ENCODE data around the gene RRAD. TPM values are rescaled to one million over a fixed set of nuclear protein-coding genes. Genes with fewer than 3 reads are reported as not detected.
A peak's percentile ranks its signal among the peaks of the same experiment; 100 is the strongest.
"Not testable (repeated sequence)": the region's sequence is repeated elsewhere in the genome, so short reads cannot be mapped to it uniquely, and the experiment has no call there.

RRAD gene
- total RNA-seq (0.85 TPM), polyA plus RNA-seq (13.3 TPM)
- long read RNA-seq, donor 1, result 0 reads
- long read RNA-seq, donor 2, result 0 reads
- long read RNA-seq, donor 3, partial matches to known transcripts, result 0 of 1 reads
- long read RNA-seq, donor 3, other reads (novel, unspliced or antisense), result 0 of 1 reads
- long read RNA-seq, donor 4, result 0 reads
- long read RNA-seq, donor 5, partial matches to known transcripts, result 0 of 1 reads
- long read RNA-seq, donor 5, other reads (novel, unspliced or antisense), result 0 of 1 reads
- long read RNA-seq, donor 6, result 0 reads
- long read RNA-seq, donor 7, result 0 reads
- long read RNA-seq, donor 8, result 0 reads
- long read RNA-seq, donor 9, result 0 reads
- long read RNA-seq, donor 10, partial matches to known transcripts, result 0 of 1 reads
- long read RNA-seq, donor 10, other reads (novel, unspliced or antisense), result 0 of 1 reads

- Histone ChIP-seq H3K27ac (ENCODE audit: low read depth in 1 of 2, low read length in 1 of 2) (no peak within 1 kb of the TSS), H3K4me3 (ENCODE audit: low read length in 2 of 2) (peak within 1 kb of the TSS in 1 of 2 donors; percentile 10), H3K27me3 (ENCODE audit: control insufficient read depth in 2 of 2, insufficient read depth in 1 of 2, low read length in 1 of 2) (peaks cover 47 to 76% of the 10 kb centered on the region in 2 donors), H3K4me1 (ENCODE audit: control insufficient read depth in 2 of 2, insufficient read depth in 2 of 2, low read length in 2 of 2) (peaks cover 4 to 5% of the 10 kb centered on the region in 2 donors), H3K36me3 (ENCODE audit: control insufficient read depth in 2 of 2, insufficient read depth in 2 of 2, low read length in 1 of 2) (peaks cover 0 to under 1% of the 10 kb centered on the region in 2 donors), H3K9me3 (ENCODE audit: control insufficient read depth in 2 of 2, insufficient read depth in 1 of 2, low read length in 1 of 2) (peaks cover 0 to 1% of the 10 kb centered on the region in 2 donors)
- no peak for DNase-seq (ENCODE audit: low read depth in 6 of 9, low spot score in 9 of 9)
- 14% methylated on average over 42 of the region's 42 CpGs for WGBS
Observed at GRCh38 chr16:66925322-66925840, at the start of gene RRAD. Gene RRAD (minus strand): TSS chr16:66925535. CDS start chr16:66925179, 356 bp downstream.

GRCh38 chr16:66974932-66975246, 49.6 kb upstream of the RRAD start:
- peaks cover 0 to 37% of the 10 kb centered on the region in 2 donors for H3K27me3 ChIP-seq (ENCODE audit: control insufficient read depth in 2 of 2, insufficient read depth in 1 of 2, low read length in 1 of 2)
- not testable (repeated sequence) for H3K9me3 ChIP-seq (ENCODE audit: control insufficient read depth in 2 of 2, insufficient read depth in 1 of 2, low read length in 1 of 2); H3K4me1 ChIP-seq (ENCODE audit: control insufficient read depth in 2 of 2, insufficient read depth in 2 of 2, low read length in 2 of 2); H3K4me3 ChIP-seq (ENCODE audit: low read length in 2 of 2); H3K27ac ChIP-seq (ENCODE audit: low read depth in 1 of 2, low read length in 1 of 2); H3K36me3 ChIP-seq (ENCODE audit: control insufficient read depth in 2 of 2, insufficient read depth in 2 of 2, low read length in 1 of 2)
- DNase-seq (ENCODE audit: low read depth in 6 of 9, low spot score in 9 of 9), result peak in 1 of 9 donors; percentile 27
- WGBS, result 52% methylated on average over 11 of the region's 11 CpGs

GRCh38 chr16:66974156-66974931, 49.0 kb upstream of the RRAD start:
- not testable (repeated sequence) for DNase-seq (ENCODE audit: low read depth in 6 of 9, low spot score in 9 of 9); H3K36me3 ChIP-seq (ENCODE audit: control insufficient read depth in 2 of 2, insufficient read depth in 2 of 2, low read length in 1 of 2); H3K9me3 ChIP-seq (ENCODE audit: control insufficient read depth in 2 of 2, insufficient read depth in 1 of 2, low read length in 1 of 2); H3K27ac ChIP-seq (ENCODE audit: low read depth in 1 of 2, low read length in 1 of 2); H3K4me3 ChIP-seq (ENCODE audit: low read length in 2 of 2); H3K4me1 ChIP-seq (ENCODE audit: control insufficient read depth in 2 of 2, insufficient read depth in 2 of 2, low read length in 2 of 2)
- WGBS, result 96% methylated on average over 32 of the region's 32 CpGs
- H3K27me3 ChIP-seq (ENCODE audit: control insufficient read depth in 2 of 2, insufficient read depth in 1 of 2, low read length in 1 of 2), result peaks cover 0 to 33% of the 10 kb centered on the region in 2 donors

- H3K27me3 ChIP-seq (ENCODE audit: control insufficient read depth in 2 of 2, insufficient read depth in 1 of 2, low read length in 1 of 2), result peaks cover 0 to 29% of the 10 kb centered on the region in 2 donors
- DNase-seq (ENCODE audit: low read depth in 6 of 9, low spot score in 9 of 9), result no peak
- no peaks in the 10 kb centered on the region for H3K9me3 ChIP-seq (ENCODE audit: control insufficient read depth in 2 of 2, insufficient read depth in 1 of 2, low read length in 1 of 2)
- no peak overlapping the region for H3K4me3 ChIP-seq (ENCODE audit: low read length in 2 of 2)
- WGBS, result 96% methylated on average over 6 of the region's 6 CpGs
- H3K4me1 ChIP-seq (ENCODE audit: control insufficient read depth in 2 of 2, insufficient read depth in 2 of 2, low read length in 2 of 2), result no peaks in the 10 kb centered on the region
- H3K27ac ChIP-seq (ENCODE audit: low read depth in 1 of 2, low read length in 1 of 2), result no peak overlapping the region
- H3K36me3 ChIP-seq (ENCODE audit: control insufficient read depth in 2 of 2, insufficient read depth in 2 of 2, low read length in 1 of 2), result no peaks in the 10 kb centered on the region
Observed at GRCh38 chr16:66973716-66974115, 48.4 kb upstream of the RRAD start.

GRCh38 chr16:66972983-66973382, 47.6 kb upstream of the RRAD start:
- 93% methylated on average over 9 of the region's 9 CpGs for WGBS
- Histone ChIP-seq H3K27ac (ENCODE audit: low read depth in 1 of 2, low read length in 1 of 2) (no peak overlapping the region), H3K4me3 (ENCODE audit: low read length in 2 of 2) (no peak overlapping the region), H3K4me1 (ENCODE audit: control insufficient read depth in 2 of 2, insufficient read depth in 2 of 2, low read length in 2 of 2) (no peaks in the 10 kb centered on the region), H3K27me3 (ENCODE audit: control insufficient read depth in 2 of 2, insufficient read depth in 1 of 2, low read length in 1 of 2) (peaks cover 0 to 29% of the 10 kb centered on the region in 2 donors), H3K36me3 (ENCODE audit: control insufficient read depth in 2 of 2, insufficient read depth in 2 of 2, low read length in 1 of 2) (no peaks in the 10 kb centered on the region), H3K9me3 (ENCODE audit: control insufficient read depth in 2 of 2, insufficient read depth in 1 of 2, low read length in 1 of 2) (no peaks in the 10 kb centered on the region)
- no peak for DNase-seq (ENCODE audit: low read depth in 6 of 9, low spot score in 9 of 9)

- no peaks in the 10 kb centered on the region for H3K4me1 ChIP-seq (ENCODE audit: control insufficient read depth in 2 of 2, insufficient read depth in 2 of 2, low read length in 2 of 2)
- no peak overlapping the region for H3K4me3 ChIP-seq (ENCODE audit: low read length in 2 of 2)
- whole genome bisulfite sequencing, result 89% methylated on average over 10 of the region's 10 CpGs
- H3K27me3 ChIP-seq (ENCODE audit: control insufficient read depth in 2 of 2, insufficient read depth in 1 of 2, low read length in 1 of 2), result peaks cover 0 to 21% of the 10 kb centered on the region in 2 donors
- no peaks in the 10 kb centered on the region for H3K9me3 ChIP-seq (ENCODE audit: control insufficient read depth in 2 of 2, insufficient read depth in 1 of 2, low read length in 1 of 2)
- DNase-seq (ENCODE audit: low read depth in 6 of 9, low spot score in 9 of 9), result no peak
- no peak overlapping the region for H3K27ac ChIP-seq (ENCODE audit: low read depth in 1 of 2, low read length in 1 of 2)
- H3K36me3 ChIP-seq (ENCODE audit: control insufficient read depth in 2 of 2, insufficient read depth in 2 of 2, low read length in 1 of 2), result no peaks in the 10 kb centered on the region
Observed at GRCh38 chr16:66970775-66971720, 45.7 kb upstream of the RRAD start.

GRCh38 chr16:66968847-66969246, 43.5 kb upstream of the RRAD start:
- no peaks in the 10 kb centered on the region for H3K9me3 ChIP-seq (ENCODE audit: control insufficient read depth in 2 of 2, insufficient read depth in 1 of 2, low read length in 1 of 2)
- no peak overlapping the region for H3K27ac ChIP-seq (ENCODE audit: low read depth in 1 of 2, low read length in 1 of 2)
- no peak for DNase-seq (ENCODE audit: low read depth in 6 of 9, low spot score in 9 of 9)
- peaks cover 0 to 21% of the 10 kb centered on the region in 2 donors for H3K27me3 ChIP-seq (ENCODE audit: control insufficient read depth in 2 of 2, insufficient read depth in 1 of 2, low read length in 1 of 2)
- no peaks in the 10 kb centered on the region for H3K4me1 ChIP-seq (ENCODE audit: control insufficient read depth in 2 of 2, insufficient read depth in 2 of 2, low read length in 2 of 2)
- 94% methylated on average over 5 of the region's 5 CpGs for WGBS
- H3K36me3 ChIP-seq (ENCODE audit: control insufficient read depth in 2 of 2, insufficient read depth in 2 of 2, low read length in 1 of 2), result no peaks in the 10 kb centered on the region
- H3K4me3 ChIP-seq (ENCODE audit: low read length in 2 of 2), result no peak overlapping the region

- Histone ChIP-seq H3K27ac (ENCODE audit: low read depth in 1 of 2, low read length in 1 of 2) (no peak overlapping the region), H3K9me3 (ENCODE audit: control insufficient read depth in 2 of 2, insufficient read depth in 1 of 2, low read length in 1 of 2) (no peaks in the 10 kb centered on the region), H3K4me1 (ENCODE audit: control insufficient read depth in 2 of 2, insufficient read depth in 2 of 2, low read length in 2 of 2) (peaks cover 0 to 5% of the 10 kb centered on the region in 2 donors), H3K36me3 (ENCODE audit: control insufficient read depth in 2 of 2, insufficient read depth in 2 of 2, low read length in 1 of 2) (no peaks in the 10 kb centered on the region), H3K27me3 (ENCODE audit: control insufficient read depth in 2 of 2, insufficient read depth in 1 of 2, low read length in 1 of 2) (peaks cover 0 to 17% of the 10 kb centered on the region in 2 donors), H3K4me3 (ENCODE audit: low read length in 2 of 2) (no peak overlapping the region)
- WGBS, result 56% methylated on average over 6 of the region's 6 CpGs
- no peak for DNase-seq (ENCODE audit: low read depth in 6 of 9, low spot score in 9 of 9)
Observed at GRCh38 chr16:66964049-66964448, 38.7 kb upstream of the RRAD start.
